PC-3 (cell line): ENCODE measurements around the gene ZNF232.
"Not testable (repeated sequence)": the region's sequence is repeated elsewhere in the genome, so short reads cannot be mapped to it uniquely, and the experiment has no call there.

Source experiments
- CTCF ChIP-seq: fragments of 300-600 bp; sonication (generic); conservative IDR thresholded peaks from 2 replicates; pipeline ENCODE4 v1.5.1; 2017; ENCODE audit warnings: antibody characterized with exemption, low read depth, mild to moderate bottlenecking, low read length
- EZH2 ChIP-seq: fragments of 300-600 bp; sonication (generic); IDR thresholded peaks from one replicate; pipeline ENCODE4 v1.6.1; 2017; ENCODE audit warnings: antibody characterized with exemption, mild to moderate bottlenecking, low read length; ENCODE audit not compliant: unreplicated experiment
- EZH2phosphoT487 ChIP-seq: fragments of 300-600 bp; sonication (generic); IDR thresholded peaks from 2 replicates; pipeline ENCODE4 v1.6.1; 2018; ENCODE audit warnings: mild to moderate bottlenecking, antibody characterized with exemption, low read length, borderline replicate concordance

- TF ChIP-seq CTCF, EZH2, EZH2phosphoT487: not testable (repeated sequence)
Measured at GRCh38 chr17:5129770-5130169, 18.1 kb upstream of the ZNF232 start.
